ENCODE results near the gene DTX2.
"Not testable (repeated sequence)": the region's sequence is repeated elsewhere in the genome, so short reads cannot be mapped to it uniquely, and the experiment has no call there.

DTX2 gene

GRCh38 chr7:76513817-76514799 is 52.6 kb downstream of the DTX2 start:
- DNase-seq = no peak

- DNase-seq = no peak
Measured at GRCh38 chr7:76514926-76515771, 53.6 kb downstream of the DTX2 start.

GRCh38 chr7:76515999-76516443 is 54.5 kb downstream of the DTX2 start:
- DNase-seq = no peak

GRCh38 chr7:76516932-76517331 is 55.4 kb downstream of the DTX2 start:
- DNase-seq = not testable (repeated sequence)

- DNase-seq = not testable (repeated sequence)
Measured at GRCh38 chr7:76526183-76526582, 64.7 kb downstream of the DTX2 start.

- not testable (repeated sequence) for DNase-seq
Measured at GRCh38 chr7:76531643-76532042, 70.1 kb downstream of the DTX2 start.

GRCh38 chr7:76543197-76543596 is 81.7 kb downstream of the DTX2 start, which contains the start of gene SPDYE16:
SPDYE16 (minus strand) TSS chr7:76543297; CDS start chr7:76541459, 1,838 bp downstream.
- not testable (repeated sequence) for DNase-seq

- peak; percentile 91 for DNase-seq
Measured at GRCh38 chr7:76549025-76549854, 87.7 kb downstream of the DTX2 start.

GRCh38 chr7:76549855-76550248 is 88.3 kb downstream of the DTX2 start:
- not testable (repeated sequence) for DNase-seq

GRCh38 chr7:76551992-76552391 is 90.5 kb downstream of the DTX2 start:
- DNase-seq = not testable (repeated sequence)
